MM.1S (cell line): ENCODE measurements around the gene SGMS1.

ENCODE experiments used
- DNase-seq: peaks from one replicate; pipeline ENCODE4 v3.0.0-alpha.2; 2015
- H2AFZ ChIP-seq: fragments of 300-600 bp; sonication (generic); 2 replicates; pipeline ENCODE4 v1.6.0; 2016; ENCODE audit warnings: antibody characterized with exemption, low read length
- H3F3A ChIP-seq: fragments of 300-600 bp; sonication (generic); 2 replicates; pipeline ENCODE4 v1.6.1; 2016; ENCODE audit warnings: mild to moderate bottlenecking, antibody characterized with exemption, low read length, moderate library complexity, mixed read lengths; ENCODE audit not compliant: insufficient read depth
- H3K27ac ChIP-seq: fragments of 300-600 bp; sonication (generic); 2 replicates; pipeline ENCODE4 v1.5.1; 2016; ENCODE audit warnings: mild to moderate bottlenecking, low read length
- H3K27me3 ChIP-seq: fragments of 300-600 bp; sonication (generic); replicated peaks from 2 replicates; pipeline ENCODE4 v1.6.0; 2016; ENCODE audit warnings: low read length; ENCODE audit not compliant: insufficient read depth
- H3K36me3 ChIP-seq: fragments of 300-600 bp; sonication (generic); replicated peaks from 2 replicates; pipeline ENCODE4 v1.6.1; 2016; ENCODE audit warnings: mild to moderate bottlenecking, low read length, mixed read lengths; ENCODE audit not compliant: insufficient read depth
- H3K4me1 ChIP-seq: fragments of 300-600 bp; sonication (generic); 2 replicates; pipeline ENCODE4 v1.6.1; 2016; ENCODE audit warnings: low read length, mixed read lengths
- H3K4me2 ChIP-seq: fragments of 300-600 bp; sonication (generic); 2 replicates; pipeline ENCODE4 v1.6.0; 2016; ENCODE audit warnings: low read depth, low read length
- H3K4me3 ChIP-seq: fragments of 300-600 bp; sonication (generic); 2 replicates; pipeline ENCODE4 v1.5.1; 2016; ENCODE audit warnings: low read length, mixed read lengths
- H3K79me2 ChIP-seq: fragments of 300-600 bp; sonication (generic); 2 replicates; pipeline ENCODE4 v1.6.1; 2016; ENCODE audit warnings: mixed run types, low read length, mixed read lengths
- H3K9ac ChIP-seq: fragments of 300-600 bp; sonication (generic); 2 replicates; pipeline ENCODE4 v1.6.1; 2016; ENCODE audit warnings: low read length, mixed read lengths
- H3K9me2 ChIP-seq: fragments of 300-600 bp; sonication (generic); replicated peaks from 2 replicates; pipeline ENCODE4 v1.6.1; 2016; ENCODE audit warnings: mild to moderate bottlenecking, low read length, mixed read lengths; ENCODE audit not compliant: insufficient read depth
- H3K9me3 ChIP-seq: fragments of 300-600 bp; sonication (generic); replicated peaks from 2 replicates; pipeline ENCODE4 v1.6.1; 2016; ENCODE audit warnings: mild to moderate bottlenecking, low read length, mixed read lengths; ENCODE audit not compliant: insufficient read depth
- H4K20me1 ChIP-seq: fragments of 300-600 bp; sonication (generic); 2 replicates; pipeline ENCODE4 v1.6.1; 2016; ENCODE audit warnings: mild to moderate bottlenecking, low read length, moderate library complexity, mixed read lengths; ENCODE audit not compliant: insufficient read depth
- CTCF ChIP-seq: fragments of 300-600 bp; sonication (generic); IDR thresholded peaks from 2 replicates; pipeline ENCODE4 v1.5.1; 2016; ENCODE audit warnings: antibody characterized with exemption, low read length, mixed read lengths
- EZH2 ChIP-seq: fragments of 300-600 bp; sonication (generic); optimal IDR thresholded peaks from 2 replicates; pipeline ENCODE3; 2017; ENCODE audit warnings: low read depth, mild to moderate bottlenecking, antibody characterized with exemption, low read length, mixed read lengths
- EZH2phosphoT487 ChIP-seq: fragments of 300-600 bp; sonication (generic); IDR thresholded peaks from 2 replicates; pipeline ENCODE4 v1.6.1; 2018; ENCODE audit warnings: antibody characterized with exemption, low read length

Gene SGMS1

GRCh38 chr10:50645236-50645635, 21.5 kb upstream of the SGMS1 start:
- Histone ChIP-seq H3K9ac (no peak overlapping the region), H4K20me1 (no peaks in the 10 kb centered on the region), H3K36me3 (no peaks in the 10 kb centered on the region), H3K4me1 (peaks cover 20% of the 10 kb centered on the region), H2AFZ (no peak overlapping the region), H3K4me2 (0 out of 2 replicates have a peak overlapping the region, but pooled peaks have one; percentile 5), H3F3A (no peaks in the 10 kb centered on the region), H3K9me2 (no peaks in the 10 kb centered on the region), H3K27ac (no peak overlapping the region), H3K79me2 (no peaks in the 10 kb centered on the region), H3K9me3 (no peaks in the 10 kb centered on the region), H3K27me3 (no peaks in the 10 kb centered on the region), H3K4me3 (no peak overlapping the region)
- no peak for TF ChIP-seq CTCF
- no peak for DNase-seq

- no peaks in the 10 kb centered on the region for H3K9me3 ChIP-seq
- H3K4me1 ChIP-seq = peaks cover 27% of the 10 kb centered on the region
- H3K4me2 ChIP-seq = no peak overlapping the region
- H3K27ac ChIP-seq = no peak overlapping the region
- H3F3A ChIP-seq = no peaks in the 10 kb centered on the region
- no peak overlapping the region for H3K4me3 ChIP-seq
- H3K9me2 ChIP-seq = no peaks in the 10 kb centered on the region
- TF ChIP-seq CTCF (no peak), EZH2 (no peak), EZH2phosphoT487 (no peak)
- H3K79me2 ChIP-seq = no peaks in the 10 kb centered on the region
- DNase-seq = no peak
- no peaks in the 10 kb centered on the region for H3K27me3 ChIP-seq
- H4K20me1 ChIP-seq = no peaks in the 10 kb centered on the region
- H3K36me3 ChIP-seq = no peaks in the 10 kb centered on the region
- no peak overlapping the region for H3K9ac ChIP-seq
- H2AFZ ChIP-seq = no peak overlapping the region
Measured at GRCh38 chr10:50641626-50642025, 17.9 kb upstream of the SGMS1 start.

GRCh38 chr10:50640238-50640637, 16.5 kb upstream of the SGMS1 start:
- no peak for DNase-seq
- Histone ChIP-seq H3K9ac (no peak overlapping the region), H3K9me3 (no peaks in the 10 kb centered on the region), H3K27ac (no peak overlapping the region), H3K27me3 (no peaks in the 10 kb centered on the region), H3K36me3 (no peaks in the 10 kb centered on the region), H3F3A (no peaks in the 10 kb centered on the region), H3K4me3 (no peak overlapping the region), H4K20me1 (no peaks in the 10 kb centered on the region), H2AFZ (no peak overlapping the region), H3K4me1 (peaks cover 27% of the 10 kb centered on the region), H3K9me2 (no peaks in the 10 kb centered on the region), H3K4me2 (no peak overlapping the region), H3K79me2 (no peaks in the 10 kb centered on the region)
- no peak for TF ChIP-seq EZH2phosphoT487
- TF ChIP-seq CTCF = no peak
- no peak for TF ChIP-seq EZH2
